GM12892 (cell line): ENCODE data around the gene HMX1.
A peak's percentile ranks its signal among the peaks of the same experiment; 100 is the strongest.

Experiments
- DNase-seq: peaks from one replicate; pipeline ENCODE4 v3.0.0; 2011; ENCODE audit not compliant: insufficient read length
- FAIRE-seq: peaks from 2 replicates; lab custom pipeline; 2011; peaks lifted over from hg19 to GRCh38; lab: Jason Lieb, UNC
- POLR2A ChIP-seq: IDR thresholded peaks from 2 replicates; pipeline ENCODE4 v1.6.1; 2011; ENCODE audit warnings: low read depth, low read length, control low read depth
- POLR2AphosphoS5 ChIP-seq: IDR thresholded peaks from 2 replicates; pipeline ENCODE4 v1.6.1; 2011; ENCODE audit warnings: low read depth, low read length, control low read depth
- TAF1 ChIP-seq: IDR thresholded peaks from 2 replicates; pipeline ENCODE4 v1.6.1; 2011; ENCODE audit warnings: low read depth, mild to moderate bottlenecking, control low read depth, low read length, borderline replicate concordance

HMX1 gene

GRCh38 chr4:8914461-8915171, 43.0 kb upstream of the HMX1 start:
- TF ChIP-seq POLR2A (no peak), TAF1 (no peak), POLR2AphosphoS5 (no peak)
- DNase-seq (peak; percentile 5), FAIRE-seq (no peak)

- DNase-seq, result no peak
- no peak for FAIRE-seq
- TF ChIP-seq POLR2AphosphoS5 (no peak), POLR2A (no peak), TAF1 (no peak)
Observed at GRCh38 chr4:8913858-8914460, 42.3 kb upstream of the HMX1 start.

DNA sequence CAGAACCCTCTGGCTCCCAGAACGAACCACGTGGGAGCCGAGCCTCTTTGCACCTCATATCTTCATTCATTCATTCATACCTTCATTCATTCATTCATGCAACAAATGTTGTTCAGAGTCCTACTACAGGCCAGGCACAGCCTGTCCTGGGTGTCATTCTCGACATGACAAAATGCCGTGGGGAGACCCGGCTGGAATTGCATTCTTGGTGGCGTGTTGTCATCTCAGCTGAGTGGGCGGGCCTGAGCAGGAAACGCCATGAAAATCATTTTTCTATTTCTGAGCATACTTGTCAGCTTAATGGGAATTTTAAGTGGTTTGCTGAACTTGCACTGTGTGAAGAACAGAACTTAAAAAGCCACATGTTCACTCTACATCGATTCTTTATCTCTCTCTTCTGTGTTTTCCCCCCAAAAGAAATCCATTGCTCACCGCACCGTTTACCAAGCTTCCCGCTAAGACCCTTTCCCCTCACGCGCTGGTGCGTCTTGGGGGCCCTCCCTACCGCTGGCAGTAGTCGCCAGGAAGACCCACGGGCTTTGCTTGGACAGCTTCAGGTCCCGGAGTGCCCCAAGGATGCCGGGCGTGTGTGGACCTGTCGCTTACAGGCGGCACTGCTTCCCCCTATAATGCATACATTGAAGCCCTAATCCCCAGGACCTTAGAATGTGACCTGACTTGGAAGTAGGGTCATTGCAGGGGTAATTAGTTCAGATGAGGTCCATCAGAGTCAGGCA, 41.6 kb upstream of the HMX1 start:
- DNase-seq (peak; percentile 1), FAIRE-seq (no peak)
- TF ChIP-seq POLR2AphosphoS5 (no peak), TAF1 (no peak), POLR2A (no peak)

GRCh38 chr4:8912506-8912905, 40.9 kb upstream of the HMX1 start:
- TF ChIP-seq POLR2AphosphoS5 (no peak), POLR2A (no peak), TAF1 (no peak)
- DNase-seq (peak; percentile 1), FAIRE-seq (no peak)

DNA sequence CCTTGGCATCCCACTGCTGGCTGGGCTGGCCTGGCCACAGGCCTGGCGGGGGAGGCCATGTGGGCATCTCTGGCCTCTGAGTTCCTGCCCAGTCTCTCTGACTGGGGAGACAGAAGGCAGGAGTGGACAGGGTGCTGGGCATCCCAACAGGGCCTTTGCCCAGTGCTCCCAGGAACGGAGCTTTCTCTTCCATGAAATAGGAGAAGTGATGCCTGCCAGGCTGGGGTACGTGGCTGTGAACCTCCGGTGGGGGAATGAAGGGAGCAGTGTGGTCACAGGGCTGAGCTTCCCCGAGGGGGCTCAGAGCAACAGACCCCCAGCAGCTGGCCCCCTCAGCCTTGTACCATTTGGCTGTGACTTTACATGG, 40.4 kb upstream of the HMX1 start:
- no peak for FAIRE-seq
- no peak for TF ChIP-seq TAF1
- no peak for TF ChIP-seq POLR2AphosphoS5
- no peak for TF ChIP-seq POLR2A
- DNase-seq, result no peak

DNA sequence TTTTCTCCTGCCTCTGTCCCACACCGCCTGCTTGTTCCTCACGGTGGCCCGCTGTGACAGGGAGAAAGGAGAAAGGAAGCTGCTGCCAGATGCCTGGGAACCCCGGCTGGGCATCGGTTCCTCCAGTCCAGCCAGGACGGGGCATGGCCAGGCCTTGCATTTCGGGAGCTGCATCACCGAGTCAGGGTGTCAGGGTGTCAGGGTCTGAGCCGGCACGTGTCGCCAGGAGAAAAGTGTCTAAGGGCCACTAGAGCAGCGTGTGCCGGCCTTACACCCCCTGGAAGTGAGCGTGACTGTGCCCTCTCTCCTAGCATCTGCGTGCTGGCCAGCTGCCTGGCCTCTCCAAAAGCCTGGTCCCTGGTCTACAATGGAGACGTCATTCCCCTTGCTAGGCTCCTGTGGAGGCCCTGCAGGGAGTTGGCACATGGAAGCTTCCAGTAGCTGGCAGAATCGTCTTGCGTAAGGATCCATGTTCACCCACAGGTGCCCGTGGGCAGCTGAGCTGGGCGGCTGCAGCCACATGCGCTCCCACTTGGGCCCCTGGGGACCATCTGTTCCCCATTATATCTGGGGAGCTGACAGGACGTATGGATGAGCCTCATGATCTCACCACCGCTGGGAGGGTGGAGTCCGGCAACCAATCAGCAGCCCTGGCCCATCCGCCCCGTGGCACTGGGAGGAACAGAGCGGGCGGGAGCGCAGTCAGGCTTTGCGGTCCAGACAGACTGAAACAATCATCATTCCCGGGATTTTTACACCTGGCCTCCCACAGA, 39.9 kb upstream of the HMX1 start:
- FAIRE-seq (no peak), DNase-seq (peak; percentile 12)
- TF ChIP-seq POLR2AphosphoS5, result no peak
- TF ChIP-seq POLR2A, result no peak
- no peak for TF ChIP-seq TAF1

DNA sequence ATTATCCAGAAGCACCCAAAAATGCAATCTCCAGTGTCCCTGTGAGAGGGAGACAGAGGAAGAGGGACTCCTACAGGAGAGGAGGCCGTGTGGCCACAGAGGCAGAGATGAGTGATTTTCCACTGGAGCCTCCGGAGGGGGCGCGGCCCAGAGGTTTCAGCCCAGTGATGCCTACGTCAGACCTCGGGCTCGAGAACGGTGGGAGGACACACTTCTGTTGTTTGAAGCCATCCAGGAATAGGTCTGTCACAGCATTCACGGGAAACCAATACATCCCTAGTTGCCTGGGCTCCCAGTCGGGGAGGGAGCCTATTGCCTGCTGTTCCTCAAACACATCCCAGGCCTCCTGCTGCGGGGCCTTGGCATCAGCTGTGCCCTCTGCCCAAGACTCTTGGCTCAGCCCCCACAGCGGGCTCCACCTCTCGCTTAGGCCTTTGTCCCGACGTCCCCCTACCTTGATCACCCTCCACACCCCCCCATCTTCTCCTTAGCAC, 39.2 kb upstream of the HMX1 start:
- FAIRE-seq (no peak), DNase-seq (peak; percentile 5)
- TF ChIP-seq TAF1 (no peak), POLR2A (no peak), POLR2AphosphoS5 (no peak)

DNA sequence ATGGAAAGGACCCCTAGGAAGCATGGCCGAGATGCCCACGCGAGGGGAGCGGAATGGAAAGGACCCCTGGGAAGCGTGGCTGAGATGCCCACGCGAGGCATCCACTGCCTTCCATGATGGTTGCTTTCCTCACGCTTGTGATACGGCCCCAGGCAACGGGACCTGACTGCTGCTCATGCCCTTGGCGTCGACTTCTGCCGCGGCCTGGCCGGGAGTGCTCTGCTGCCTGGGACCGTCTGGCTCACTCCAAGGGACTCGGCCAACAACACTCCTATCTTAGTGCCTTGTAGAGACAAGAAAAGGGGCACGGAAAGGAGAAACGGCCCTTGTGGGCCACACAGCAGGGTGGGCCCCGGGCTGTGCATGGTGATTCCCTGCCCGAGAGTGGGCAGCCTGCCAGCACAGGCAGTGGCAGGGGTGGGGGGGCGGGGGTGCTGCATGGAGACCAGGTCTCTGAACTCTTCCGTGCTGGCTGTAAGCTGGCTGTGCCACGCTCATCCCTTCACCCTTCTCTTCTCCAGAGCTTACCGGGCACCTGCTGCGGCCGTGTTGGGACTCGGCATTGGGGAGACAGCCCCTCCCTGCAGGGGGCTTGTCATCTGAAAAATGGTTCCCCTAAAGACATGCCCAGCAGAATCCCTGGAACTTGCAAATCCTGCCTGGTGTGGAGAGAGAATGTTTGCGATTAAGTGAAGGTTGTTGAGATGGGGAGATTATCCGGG, 38.6 kb upstream of the HMX1 start:
- FAIRE-seq (no peak), DNase-seq (peak; percentile 7)
- TF ChIP-seq POLR2AphosphoS5 (no peak), TAF1 (no peak), POLR2A (no peak)

- DNase-seq (peak; percentile 5), FAIRE-seq (no peak)
- TF ChIP-seq POLR2A (no peak), POLR2AphosphoS5 (no peak), TAF1 (no peak)
Observed at GRCh38 chr4:8909548-8909947, 37.9 kb upstream of the HMX1 start.

DNA sequence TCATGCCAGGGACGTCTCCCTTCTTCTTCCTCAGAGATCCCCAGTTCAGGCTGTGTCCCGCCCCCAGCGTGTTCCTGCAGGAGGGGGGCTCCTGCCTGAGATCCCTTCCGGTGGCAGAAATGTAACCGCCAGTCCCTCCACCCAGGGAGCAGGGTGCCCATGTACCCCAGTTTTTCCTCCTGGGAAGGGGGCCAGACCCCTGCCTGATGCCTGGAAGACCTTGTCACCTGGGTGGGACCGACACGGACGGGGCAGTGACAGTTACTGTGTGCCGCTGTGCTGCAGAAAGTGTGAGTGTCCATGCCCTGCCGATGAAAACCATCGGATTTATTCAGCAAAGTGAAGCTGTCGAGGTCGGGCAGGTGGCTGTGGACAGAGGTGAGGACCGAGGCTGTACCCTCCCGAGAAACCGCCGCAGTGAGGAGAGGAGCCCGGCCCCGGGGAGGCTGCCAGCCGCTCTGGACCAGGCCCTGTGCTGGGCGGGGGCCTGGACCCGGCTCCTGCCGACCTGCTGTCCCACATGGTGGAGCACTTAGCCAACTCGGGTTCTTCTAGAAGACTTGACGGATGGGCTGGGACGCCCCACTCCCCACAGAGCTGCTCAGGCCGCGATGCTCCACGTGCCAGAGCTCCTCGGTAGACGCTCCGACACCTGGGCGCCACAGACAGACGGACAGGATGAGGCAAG, 36.7 kb upstream of the HMX1 start:
- no peak for TF ChIP-seq TAF1
- TF ChIP-seq POLR2AphosphoS5, result no peak
- no peak for TF ChIP-seq POLR2A
- no peak for FAIRE-seq

More for the DNA sequence above, 36.7 kb upstream of the HMX1 start:
- peak; percentile 9 for DNase-seq
